ENCODE results near the gene MAGED2.
A peak's percentile ranks its signal among the peaks of the same experiment; 100 is the strongest.
"Not testable (repeated sequence)": the region's sequence is repeated elsewhere in the genome, so short reads cannot be mapped to it uniquely, and the experiment has no call there.

MAGED2 gene

GRCh38 chrX:54807524-54808108 lies at the start of gene MAGED2:
TSS of gene MAGED2 (plus strand) at chrX:54807745. CDS start at chrX:54809332, 1,587 bp downstream.
- H3K27ac ChIP-seq, result peak within 1 kb of the TSS; percentile 64

GRCh38 chrX:54758114-54759055 lies 49.2 kb upstream of the MAGED2 start:
- TF ChIP-seq, protein P1, sequence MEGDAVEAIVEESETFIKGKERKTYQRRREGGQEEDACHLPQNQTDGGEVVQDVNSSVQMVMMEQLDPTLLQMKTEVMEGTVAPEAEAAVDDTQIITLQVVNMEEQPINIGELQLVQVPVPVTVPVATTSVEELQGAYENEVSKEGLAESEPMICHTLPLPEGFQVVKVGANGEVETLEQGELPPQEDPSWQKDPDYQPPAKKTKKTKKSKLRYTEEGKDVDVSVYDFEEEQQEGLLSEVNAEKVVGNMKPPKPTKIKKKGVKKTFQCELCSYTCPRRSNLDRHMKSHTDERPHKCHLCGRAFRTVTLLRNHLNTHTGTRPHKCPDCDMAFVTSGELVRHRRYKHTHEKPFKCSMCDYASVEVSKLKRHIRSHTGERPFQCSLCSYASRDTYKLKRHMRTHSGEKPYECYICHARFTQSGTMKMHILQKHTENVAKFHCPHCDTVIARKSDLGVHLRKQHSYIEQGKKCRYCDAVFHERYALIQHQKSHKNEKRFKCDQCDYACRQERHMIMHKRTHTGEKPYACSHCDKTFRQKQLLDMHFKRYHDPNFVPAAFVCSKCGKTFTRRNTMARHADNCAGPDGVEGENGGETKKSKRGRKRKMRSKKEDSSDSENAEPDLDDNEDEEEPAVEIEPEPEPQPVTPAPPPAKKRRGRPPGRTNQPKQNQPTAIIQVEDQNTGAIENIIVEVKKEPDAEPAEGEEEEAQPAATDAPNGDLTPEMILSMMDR (IDR thresholded peaks at IDR 0.05), result no peak
- H3K27me3 ChIP-seq, result no peaks in the 10 kb centered on the region
- no peak overlapping the region for H3K27ac ChIP-seq
- H3K9me3 ChIP-seq, result no peaks in the 10 kb centered on the region
- H3K4me3 ChIP-seq (ENCODE audit: low read depth in 1 of 2, low read length in 1 of 2), result no peak overlapping the region
- H3K36me3 ChIP-seq, result no peaks in the 10 kb centered on the region
- no peaks in the 10 kb centered on the region for H3K4me1 ChIP-seq (ENCODE audit: control insufficient read depth in 1 of 2, insufficient read depth in 1 of 2, low read depth in 1 of 2, low read length in 1 of 2)

More at GRCh38 chrX:54807524-54808108, at the start of gene MAGED2:
- H3K36me3 ChIP-seq, result no peaks in the 10 kb centered on the region
- peaks cover 7 to 19% of the 10 kb centered on the region in 2 experiments for H3K4me1 ChIP-seq (ENCODE audit: control insufficient read depth in 1 of 2, insufficient read depth in 1 of 2, low read depth in 1 of 2, low read length in 1 of 2)
- TF ChIP-seq, protein P1 (IDR thresholded peaks at IDR 0.05), result no peak
- H3K27me3 ChIP-seq, result no peaks in the 10 kb centered on the region
- H3K4me3 ChIP-seq (ENCODE audit: low read depth in 1 of 2, low read length in 1 of 2), result peak within 1 kb of the TSS; percentile 67 to 77
- no peaks in the 10 kb centered on the region for H3K9me3 ChIP-seq

DNA sequence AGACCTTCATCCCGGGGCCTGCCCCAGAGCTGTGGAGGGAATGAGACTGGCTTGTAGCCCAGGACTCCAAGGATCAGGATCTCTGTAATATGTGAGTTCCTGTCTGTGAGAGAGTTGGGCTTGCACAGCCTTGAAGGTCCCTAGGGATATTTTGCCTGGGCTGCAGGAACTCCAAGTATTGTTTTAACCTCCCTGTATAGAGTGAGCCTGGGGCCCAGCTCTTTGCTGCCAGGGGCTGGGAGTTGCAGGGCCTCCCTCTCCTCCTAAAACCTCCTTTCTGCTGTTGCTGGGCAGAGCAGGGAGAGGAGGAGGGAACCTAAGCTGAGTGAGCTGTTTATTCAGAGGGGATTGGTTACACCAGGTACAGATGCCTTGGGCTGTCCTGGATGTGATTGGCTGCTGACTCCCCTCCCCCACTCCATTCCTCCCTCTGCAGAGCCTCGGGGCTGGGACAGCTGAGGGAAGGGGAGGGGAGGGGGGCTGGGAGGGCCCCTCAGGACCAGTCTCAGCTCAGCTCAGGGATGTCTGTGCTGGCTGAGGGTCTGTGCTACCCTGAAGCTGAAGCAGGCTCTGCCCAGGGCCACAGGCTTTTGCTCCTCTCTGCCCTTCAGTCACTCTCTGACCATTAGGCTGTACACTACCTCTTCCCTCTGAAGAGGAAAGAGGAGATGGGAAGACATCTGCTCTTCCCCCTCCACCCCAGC lies 33.0 kb upstream of the MAGED2 start:
- H3K36me3 ChIP-seq; H3K27me3 ChIP-seq; H3K4me1 ChIP-seq (ENCODE audit: control insufficient read depth in 1 of 2, insufficient read depth in 1 of 2, low read depth in 1 of 2, low read length in 1 of 2); H3K9me3 ChIP-seq; H3K27ac ChIP-seq; H3K4me3 ChIP-seq (ENCODE audit: low read depth in 1 of 2, low read length in 1 of 2): not testable (repeated sequence)

- Histone ChIP-seq H3K4me3 (ENCODE audit: low read depth in 1 of 2, low read length in 1 of 2) (no peak overlapping the region), H3K9me3 (no peaks in the 10 kb centered on the region), H3K36me3 (no peaks in the 10 kb centered on the region), H3K4me1 (ENCODE audit: control insufficient read depth in 1 of 2, insufficient read depth in 1 of 2, low read depth in 1 of 2, low read length in 1 of 2) (no peaks in the 10 kb centered on the region), H3K27me3 (no peaks in the 10 kb centered on the region), H3K27ac (no peak overlapping the region)
- TF ChIP-seq, protein P1 (IDR thresholded peaks at IDR 0.05), result no peak
Measured at GRCh38 chrX:54776061-54776460, 31.5 kb upstream of the MAGED2 start.

- no peaks in the 10 kb centered on the region for H3K36me3 ChIP-seq
- no peaks in the 10 kb centered on the region for H3K27me3 ChIP-seq
- no peak overlapping the region for H3K27ac ChIP-seq
- TF ChIP-seq, protein P1 (IDR thresholded peaks at IDR 0.05), result no peak
- H3K9me3 ChIP-seq, result no peaks in the 10 kb centered on the region
- no peaks in the 10 kb centered on the region for H3K4me1 ChIP-seq (ENCODE audit: control insufficient read depth in 1 of 2, insufficient read depth in 1 of 2, low read depth in 1 of 2, low read length in 1 of 2)
- no peak overlapping the region for H3K4me3 ChIP-seq (ENCODE audit: low read depth in 1 of 2, low read length in 1 of 2)
Measured at GRCh38 chrX:54776987-54777672, 30.4 kb upstream of the MAGED2 start.

Data from neutrophil (primary cell).